Esophagus (tissue), 2 donors: Measurements from ENCODE around the gene BCL10. TPM values are rescaled to one million over a fixed set of nuclear protein-coding genes. Genes with fewer than 3 reads are reported as not detected.

Source experiments
- H3K27ac ChIP-seq, 2 donors: one replicate each; pipeline ENCODE4 v1.5.1; 2013; ENCODE audit warnings: low read depth in 2 of 2, mild to moderate bottlenecking in 2 of 2, inconsistent platforms in 1 of 2, low read length in 1 of 2, moderate library complexity in 1 of 2
- H3K27me3 ChIP-seq, 2 donors: one replicate each; pipeline ENCODE4 v1.6.1; 2013; ENCODE audit warnings: low read length in 2 of 2, control low read depth in 1 of 2, mild to moderate bottlenecking in 1 of 2; ENCODE audit not compliant: insufficient read depth in 2 of 2, control insufficient read depth in 1 of 2
- H3K36me3 ChIP-seq, 2 donors: one replicate each; pipeline ENCODE4 v1.6.1; 2013; ENCODE audit warnings: low read length in 1 of 2; ENCODE audit not compliant: control insufficient read depth in 2 of 2, insufficient read depth in 2 of 2
- H3K4me1 ChIP-seq, 2 donors: one replicate each; pipeline ENCODE4 v1.6.1; 2013; ENCODE audit warnings: low read length in 1 of 2; ENCODE audit not compliant: control insufficient read depth in 2 of 2, insufficient read depth in 2 of 2
- H3K4me3 ChIP-seq, 2 donors: one replicate each; pipeline ENCODE4 v1.5.1; 2013; ENCODE audit warnings: low read length in 2 of 2, mild to moderate bottlenecking in 2 of 2, low read depth in 1 of 2, moderate library complexity in 1 of 2
- H3K9me3 ChIP-seq, 2 donors: one replicate each; pipeline ENCODE4 v1.6.1; 2013; ENCODE audit warnings: mild to moderate bottlenecking in 2 of 2, low read depth in 1 of 2, low read length in 1 of 2, moderate library complexity in 1 of 2; ENCODE audit not compliant: control insufficient read depth in 2 of 2, insufficient read depth in 1 of 2
- WGBS, 2 donors: extraction: QIAGEN DNeasy Blood & Tissue Kit; methylation state at CpG; one replicate each; pipeline ENCODE4 v1.1.7; 2013; 5-methylcytosine and 5-hydroxymethylcytosine counted together
- polyA plus RNA-seq, 2 donors: library from polyadenylated mRNA; stranded (reverse); fragments of 200-250 nt; gene quantifications; one replicate each; pipeline ENCODE4 v1.2.3, GENCODE V29; 2013
- donor health status: healthy with polysubstance abuse.
- donor health status: Bipolar disorder and iron deficiency.

Gene BCL10
- polyA plus RNA-seq, 2 donors: 11.5 to 13.1 TPM

DNA sequence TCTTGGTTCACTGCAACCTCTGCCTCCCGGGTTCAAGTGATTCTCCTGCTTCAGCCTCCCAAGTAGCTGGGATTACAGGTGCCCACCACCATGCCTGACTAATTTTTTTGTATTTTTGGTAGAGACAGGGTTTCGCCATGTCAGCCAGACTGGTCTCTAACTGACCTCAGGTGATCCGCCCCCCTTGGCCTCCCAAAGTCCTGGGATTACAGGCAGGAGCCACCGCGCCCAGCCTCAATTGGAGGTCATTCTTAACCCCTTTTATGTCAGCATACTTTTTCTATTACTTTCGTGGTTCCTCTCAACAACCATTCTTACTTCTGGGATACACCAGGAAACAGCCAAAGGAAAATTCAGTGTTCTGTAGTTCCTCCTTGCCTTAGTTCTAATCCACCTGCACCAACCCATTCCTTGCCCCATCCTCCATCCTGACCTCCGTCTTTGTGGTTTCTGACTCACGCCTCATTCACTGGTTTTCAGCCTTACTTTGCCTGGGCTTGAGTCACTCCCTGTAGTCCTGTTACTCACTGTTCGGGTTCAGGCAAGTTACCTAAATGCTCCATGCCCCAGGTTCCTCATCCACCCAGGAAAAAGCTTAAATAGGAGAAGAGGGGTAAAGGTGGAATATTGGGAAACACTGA is 12.9 kb upstream of the BCL10 start:
- H3K4me3 ChIP-seq: no peak overlapping the region
- peaks cover 0 to 5% of the 10 kb centered on the region in 2 donors for H3K36me3 ChIP-seq
- H3K9me3 ChIP-seq: no peaks in the 10 kb centered on the region
- 61 to 77% methylated on average over 9 of the region's 9 CpGs for WGBS, 2 donors
- H3K27ac ChIP-seq: peak overlapping the region; percentile 69 to 90
- peaks cover 0 to 8% of the 10 kb centered on the region in 2 donors for H3K4me1 ChIP-seq
- no peaks in the 10 kb centered on the region for H3K27me3 ChIP-seq

DNA sequence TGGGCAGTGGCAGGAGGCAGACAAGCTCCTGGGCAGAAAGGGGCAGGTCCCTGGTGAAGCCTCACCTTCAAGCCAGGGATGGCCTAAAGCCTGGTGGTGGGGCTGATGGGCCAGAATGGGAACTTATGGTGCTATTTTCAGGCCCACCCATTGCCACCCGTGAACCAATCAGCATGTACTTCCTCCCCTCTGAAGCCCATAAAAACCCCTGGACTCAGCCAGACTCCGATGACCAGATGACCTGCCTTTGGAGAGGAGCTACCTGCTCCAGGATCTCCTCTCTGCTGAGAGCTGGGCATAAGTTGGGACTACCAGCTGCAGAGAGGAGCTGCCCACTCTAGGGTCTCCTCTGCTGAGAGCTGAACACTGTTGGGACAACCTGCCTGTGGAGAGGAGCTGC is 7.8 kb upstream of the BCL10 start:
- Histone ChIP-seq H3K27ac (no peak overlapping the region), H3K9me3 (no peaks in the 10 kb centered on the region), H3K4me3 (no peak overlapping the region), H3K4me1 (peaks cover 0 to 10% of the 10 kb centered on the region in 2 donors), H3K27me3 (no peaks in the 10 kb centered on the region), H3K36me3 (peaks cover 0 to 5% of the 10 kb centered on the region in 2 donors)
- 89 to 97% methylated on average over 2 of the region's 2 CpGs for WGBS, 2 donors

DNA sequence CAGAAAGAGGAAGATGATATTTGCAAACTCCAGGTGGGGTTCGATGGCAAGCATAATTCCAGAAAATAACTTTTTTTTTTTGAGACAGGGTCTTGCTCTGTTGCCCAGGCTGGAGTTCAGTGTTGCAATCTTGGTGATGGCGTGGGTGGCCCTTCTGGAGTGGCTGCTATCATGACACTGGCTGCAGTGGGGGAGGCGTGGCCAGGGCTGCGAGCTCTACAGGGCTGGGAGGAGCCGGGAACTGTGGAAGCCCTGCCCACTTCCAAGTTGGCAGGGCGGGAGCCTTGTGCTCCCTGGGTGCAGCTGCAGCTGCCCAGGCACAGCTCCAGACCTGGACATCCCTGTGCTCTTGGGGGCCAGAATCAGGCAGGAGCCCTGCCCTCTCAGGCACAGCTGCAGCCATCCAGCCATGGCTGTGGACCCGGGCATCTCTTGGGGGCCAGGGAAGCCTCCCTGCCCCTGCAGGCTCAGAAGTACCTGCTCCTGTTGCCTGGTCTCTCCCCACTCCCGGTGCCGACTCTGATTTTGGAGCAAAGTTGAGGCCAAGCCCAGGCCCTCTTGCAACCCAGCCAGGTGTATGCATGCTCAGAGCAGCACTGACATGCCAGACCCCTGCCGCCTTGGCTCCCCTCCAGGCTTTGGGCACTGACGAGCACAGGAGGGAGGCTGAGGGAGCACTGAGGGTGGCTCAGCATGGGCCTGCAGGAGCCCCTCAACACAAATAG is 7.2 kb upstream of the BCL10 start:
- no peak overlapping the region for H3K4me3 ChIP-seq
- peaks cover 0 to 5% of the 10 kb centered on the region in 2 donors for H3K36me3 ChIP-seq
- no peak overlapping the region for H3K27ac ChIP-seq
- H3K9me3 ChIP-seq: no peaks in the 10 kb centered on the region
- 58 to 60% methylated on average over 11 of the region's 11 CpGs for WGBS, 2 donors
- no peaks in the 10 kb centered on the region for H3K27me3 ChIP-seq
- H3K4me1 ChIP-seq: peaks cover 0 to 12% of the 10 kb centered on the region in 2 donors

DNA sequence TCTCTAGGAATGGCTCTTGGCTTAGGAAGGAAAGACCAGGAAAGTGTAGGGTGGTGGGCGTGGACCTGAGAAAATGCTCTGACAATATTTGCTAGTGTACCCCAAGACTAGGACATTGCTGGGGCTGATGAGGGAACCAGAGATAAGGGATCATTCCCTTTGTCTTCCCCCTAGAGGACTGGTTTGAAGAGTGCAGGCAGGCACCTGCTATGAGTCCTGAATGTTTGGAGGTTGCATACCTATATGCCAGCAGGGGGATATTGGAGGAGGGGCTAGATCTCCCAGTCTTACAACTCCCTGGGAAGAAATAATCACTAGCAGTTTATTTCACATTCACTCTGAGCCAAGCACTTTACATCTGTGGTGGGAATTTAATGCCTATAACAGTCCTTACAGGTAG is 6.0 kb upstream of the BCL10 start:
- Histone ChIP-seq H3K27me3 (no peaks in the 10 kb centered on the region), H3K36me3 (peaks cover 0 to 5% of the 10 kb centered on the region in 2 donors), H3K4me3 (no peak overlapping the region), H3K4me1 (peaks cover 0 to 12% of the 10 kb centered on the region in 2 donors), H3K9me3 (no peaks in the 10 kb centered on the region), H3K27ac (no peak overlapping the region)
- 84 to 88% methylated on average over 1 of the region's 1 CpG for WGBS, 2 donors

DNA sequence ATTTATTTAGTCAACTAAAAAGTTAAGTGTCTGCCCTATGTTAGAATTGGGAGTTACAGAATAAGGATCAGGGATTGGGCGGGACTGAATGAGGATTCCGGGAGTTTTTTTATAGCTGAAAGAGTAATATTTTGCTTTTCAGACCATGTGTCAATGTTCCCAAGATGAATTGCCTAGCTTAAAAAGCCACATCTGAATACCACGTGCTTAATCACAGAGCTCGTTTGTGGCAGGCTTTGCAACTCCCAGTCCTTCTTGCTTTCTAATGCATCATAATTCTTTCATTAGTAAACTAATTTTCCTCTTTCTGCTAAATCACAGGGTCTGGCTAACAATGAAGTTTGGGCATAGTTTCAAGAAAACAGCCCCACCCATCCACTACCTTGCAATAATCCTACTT is 4.2 kb upstream of the BCL10 start:
- WGBS, 2 donors: 46 to 48% methylated on average over 4 of the region's 4 CpGs
- Histone ChIP-seq H3K27me3 (no peaks in the 10 kb centered on the region), H3K27ac (peak overlapping the region in 1 of 2 donors; percentile 33), H3K4me3 (no peak overlapping the region), H3K9me3 (no peaks in the 10 kb centered on the region), H3K36me3 (peaks cover 0 to 5% of the 10 kb centered on the region in 2 donors), H3K4me1 (peaks cover 0 to 12% of the 10 kb centered on the region in 2 donors)

DNA sequence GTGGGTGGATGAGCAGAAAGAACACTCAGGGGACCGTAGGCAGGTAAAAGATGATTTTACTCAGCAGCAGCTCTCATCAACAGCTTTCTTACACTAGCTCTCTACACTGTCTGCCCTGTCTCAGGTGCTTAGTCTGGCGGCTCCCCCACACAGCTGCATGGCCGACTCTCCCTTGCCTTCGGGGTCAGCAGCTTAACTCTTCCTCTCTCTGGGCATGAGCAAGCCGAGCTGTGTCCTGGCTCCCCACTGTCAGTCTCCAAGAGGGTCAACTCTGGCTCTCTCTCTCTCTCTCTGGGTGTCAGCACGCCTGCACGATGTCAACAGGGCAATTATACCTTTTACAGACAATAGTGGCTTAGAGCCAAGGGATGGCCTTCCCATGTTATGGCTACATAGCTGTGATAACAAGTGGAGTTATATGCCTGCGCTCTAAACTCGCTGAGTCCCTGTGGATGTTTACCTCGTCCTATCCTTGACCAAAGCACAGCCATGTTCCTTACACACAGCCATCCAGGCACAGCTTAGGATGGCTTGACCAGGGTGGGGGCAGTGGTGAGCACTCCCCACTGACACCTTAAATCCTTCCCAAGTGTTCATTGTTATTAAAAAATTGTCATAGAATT is 3.1 kb upstream of the BCL10 start:
- H3K4me1 ChIP-seq: peaks cover 0 to 12% of the 10 kb centered on the region in 2 donors
- H3K27ac ChIP-seq: peak overlapping the region; percentile 84 to 95
- 83 to 86% methylated on average over 10 of the region's 10 CpGs for WGBS, 2 donors
- H3K36me3 ChIP-seq: no peaks in the 10 kb centered on the region
- H3K27me3 ChIP-seq: no peaks in the 10 kb centered on the region
- no peak overlapping the region for H3K4me3 ChIP-seq
- H3K9me3 ChIP-seq: no peaks in the 10 kb centered on the region

DNA sequence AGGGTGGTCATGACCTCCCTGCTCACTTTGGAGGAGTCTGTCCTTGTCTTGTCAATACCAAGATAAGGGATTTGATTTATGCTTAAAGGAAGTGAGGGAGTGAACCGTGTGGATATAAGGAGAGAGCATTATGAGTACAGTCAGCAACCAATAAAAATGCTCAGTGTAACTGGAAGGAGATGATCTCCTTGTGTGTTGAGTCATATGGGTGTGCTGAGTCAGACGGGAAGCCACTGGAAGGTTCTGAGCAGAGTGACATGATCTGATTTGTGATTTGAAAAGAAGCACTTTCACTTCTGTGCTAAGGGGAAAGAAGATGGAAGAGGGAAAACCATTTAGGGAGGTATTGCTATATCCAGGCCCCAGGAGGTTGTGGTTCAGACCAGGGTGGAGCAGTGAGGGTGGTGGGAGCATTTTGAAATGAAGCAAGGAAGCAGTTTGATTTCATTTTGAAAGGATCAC is 2.5 kb upstream of the BCL10 start:
- H3K27me3 ChIP-seq: no peaks in the 10 kb centered on the region
- H3K36me3 ChIP-seq: no peaks in the 10 kb centered on the region
- H3K27ac ChIP-seq: peak overlapping the region; percentile 84 to 95
- peaks cover 0 to 10% of the 10 kb centered on the region in 2 donors for H3K4me1 ChIP-seq
- no peak overlapping the region for H3K4me3 ChIP-seq
- no peaks in the 10 kb centered on the region for H3K9me3 ChIP-seq
- WGBS, 2 donors: 6 to 15% methylated on average over 2 of the region's 2 CpGs

DNA sequence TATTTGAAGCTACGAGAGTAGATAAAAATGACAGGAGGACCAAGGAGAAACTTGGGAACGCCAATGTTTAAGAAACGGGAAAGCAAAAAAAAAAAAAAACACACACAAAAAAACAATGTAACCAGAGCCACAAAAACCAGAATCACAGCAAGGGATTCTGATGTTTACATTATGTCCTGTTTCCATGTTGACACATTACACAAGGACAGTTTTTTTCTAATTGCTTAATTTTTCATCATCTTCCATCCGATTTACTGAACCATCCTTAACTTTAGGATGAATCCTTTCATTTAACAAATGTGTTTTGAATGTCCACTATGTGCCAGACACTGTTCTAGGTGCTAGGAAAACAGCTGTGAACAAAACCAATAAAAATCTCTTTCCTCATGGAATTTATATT is 1.4 kb upstream of the BCL10 start:
- no peaks in the 10 kb centered on the region for H3K27me3 ChIP-seq
- no peak overlapping the region for H3K4me3 ChIP-seq
- peak overlapping the region; percentile 43 to 81 for H3K27ac ChIP-seq
- no peaks in the 10 kb centered on the region for H3K36me3 ChIP-seq
- no peaks in the 10 kb centered on the region for H3K9me3 ChIP-seq
- 91 to 94% methylated on average over 4 of the region's 4 CpGs for WGBS, 2 donors
- peaks cover 0 to 7% of the 10 kb centered on the region in 2 donors for H3K4me1 ChIP-seq

DNA sequence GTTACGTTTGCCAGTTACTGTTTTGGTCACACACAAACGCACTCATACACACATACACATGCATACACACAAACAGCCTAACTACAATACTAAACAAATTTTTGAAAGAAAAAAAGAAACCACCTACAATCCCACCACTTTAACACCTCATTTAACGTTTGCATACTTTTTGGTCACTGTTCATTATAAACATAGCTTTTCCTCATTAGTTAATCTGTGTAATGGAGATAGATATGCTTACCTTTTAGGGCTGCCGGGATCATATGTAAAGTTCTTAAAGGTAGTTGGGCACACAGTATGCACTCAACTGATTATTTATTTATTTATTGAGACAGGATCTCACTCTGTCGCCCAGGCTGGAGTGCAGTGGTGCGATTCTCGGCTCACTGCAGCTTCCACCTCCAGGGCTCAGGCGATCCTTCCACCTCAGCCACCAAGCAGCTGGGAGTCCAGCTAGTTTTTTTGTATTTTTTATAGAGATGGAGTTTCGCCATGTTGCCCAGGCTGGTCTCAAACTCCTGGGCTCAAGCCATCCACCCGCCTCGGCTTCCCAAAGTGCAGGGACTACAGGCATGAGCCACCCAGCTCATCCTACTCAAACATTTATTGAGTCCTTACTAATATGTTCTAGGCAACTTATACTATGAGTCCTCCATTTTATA is 677 bp upstream of the BCL10 start:
- H3K36me3 ChIP-seq: no peaks in the 10 kb centered on the region
- peak overlapping the region; percentile 26 to 37 for H3K4me3 ChIP-seq
- 60 to 66% methylated on average over 11 of the region's 11 CpGs for WGBS, 2 donors
- H3K4me1 ChIP-seq: peaks cover 0 to 7% of the 10 kb centered on the region in 2 donors
- H3K27me3 ChIP-seq: no peaks in the 10 kb centered on the region
- H3K27ac ChIP-seq: peak overlapping the region; percentile 79 to 92
- no peaks in the 10 kb centered on the region for H3K9me3 ChIP-seq
